Measurements from ENCODE around the gene ECM2.

ECM2 gene

GRCh38 chr9:92463387-92463786 is 72.4 kb downstream of the ECM2 start:
- DNase-seq: no peak

- no peak for DNase-seq
These were observed 78.2 kb downstream of the ECM2 start for GRCh38 chr9:92457576-92457975.

DNA sequence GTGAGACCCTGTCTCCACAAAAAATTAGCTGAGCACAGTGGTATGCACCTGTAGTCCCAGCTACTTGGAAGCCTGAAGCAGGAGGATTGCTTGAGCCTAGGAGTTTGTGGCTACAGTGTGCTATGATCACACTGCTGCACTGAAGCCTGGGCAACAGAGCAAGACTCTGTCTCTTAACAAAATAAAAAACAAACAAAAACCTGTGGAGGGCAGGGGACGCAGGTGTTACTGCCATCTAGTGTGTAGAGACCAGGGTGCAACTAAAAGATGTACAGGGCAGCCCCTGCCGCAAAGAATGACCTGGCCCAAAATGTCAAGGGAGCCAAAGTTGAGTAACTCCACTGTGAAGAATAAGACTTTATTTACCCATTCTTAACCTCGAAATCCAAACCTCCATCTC is 80.6 kb downstream of the ECM2 start:
- DNase-seq: no peak

GRCh38 chr9:92446536-92446935 is 89.3 kb downstream of the ECM2 start:
- DNase-seq: no peak
